Skeletal muscle satellite cell (primary cell): ENCODE data around the gene JAKMIP1.

Source experiments
- H3K27me3 ChIP-seq: 2 replicates; pipeline ENCODE4 v1.7.0; 2013; ENCODE audit warnings: low read length; ENCODE audit not compliant: control insufficient read depth, insufficient read depth
- H3K36me3 ChIP-seq: 2 replicates; pipeline ENCODE4 v1.7.0; 2013; ENCODE audit warnings: mild to moderate bottlenecking, control low read depth, low read length; ENCODE audit not compliant: insufficient read depth
- H3K4me1 ChIP-seq: 2 replicates; pipeline ENCODE4 v1.7.0; 2013; ENCODE audit warnings: low read length; ENCODE audit not compliant: control insufficient read depth, insufficient read depth
- H3K4me2 ChIP-seq: 2 replicates; pipeline ENCODE4 v1.7.0; 2013; ENCODE audit warnings: mild to moderate bottlenecking, low read length
- H3K4me3 ChIP-seq: 2 replicates; pipeline ENCODE4 v1.7.0; 2013; ENCODE audit warnings: low read length
- H3K9ac ChIP-seq: 2 replicates; pipeline ENCODE4 v1.7.0; 2013; ENCODE audit warnings: mild to moderate bottlenecking, low read depth, low read length, moderate library complexity
- H3K9me3 ChIP-seq: replicated peaks from 2 replicates; pipeline ENCODE4 v1.7.0; 2013; ENCODE audit warnings: mild to moderate bottlenecking, control low read depth, low read length

The JAKMIP1 gene

DNA sequence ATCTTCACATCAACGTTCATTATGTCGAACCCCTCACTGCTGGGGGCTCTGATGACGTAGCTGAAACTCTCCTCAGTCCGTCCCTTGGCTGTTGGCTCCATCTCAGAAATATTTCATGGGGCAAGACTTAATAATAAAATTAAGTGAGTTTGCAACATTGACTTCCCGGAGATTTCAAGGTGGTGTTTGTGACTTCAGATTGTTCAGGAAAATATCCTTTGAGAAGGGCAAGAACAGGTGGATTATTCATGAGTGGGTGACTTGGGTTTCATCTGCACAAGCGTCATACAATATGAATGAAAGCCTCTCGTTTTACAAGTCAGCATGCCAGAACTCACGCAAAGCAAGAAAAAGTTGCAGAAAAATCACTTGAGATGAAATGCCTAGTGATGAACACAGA lies 182.0 kb downstream of the JAKMIP1 start, which contains the start of gene C4orf50:
Gene C4orf50, minus strand, starts transcription at position 101 of the 400 bp plus-strand sequence.
- H3K27me3 ChIP-seq = peaks cover 4% of the 10 kb centered on the region
- no peaks in the 10 kb centered on the region for H3K36me3 ChIP-seq
- H3K4me2 ChIP-seq = no peak within 1 kb of the TSS
- H3K4me1 ChIP-seq = no peaks in the 10 kb centered on the region
- H3K9me3 ChIP-seq = no peaks in the 10 kb centered on the region
- H3K9ac ChIP-seq = no peak within 1 kb of the TSS
- H3K4me3 ChIP-seq = no peak within 1 kb of the TSS

DNA sequence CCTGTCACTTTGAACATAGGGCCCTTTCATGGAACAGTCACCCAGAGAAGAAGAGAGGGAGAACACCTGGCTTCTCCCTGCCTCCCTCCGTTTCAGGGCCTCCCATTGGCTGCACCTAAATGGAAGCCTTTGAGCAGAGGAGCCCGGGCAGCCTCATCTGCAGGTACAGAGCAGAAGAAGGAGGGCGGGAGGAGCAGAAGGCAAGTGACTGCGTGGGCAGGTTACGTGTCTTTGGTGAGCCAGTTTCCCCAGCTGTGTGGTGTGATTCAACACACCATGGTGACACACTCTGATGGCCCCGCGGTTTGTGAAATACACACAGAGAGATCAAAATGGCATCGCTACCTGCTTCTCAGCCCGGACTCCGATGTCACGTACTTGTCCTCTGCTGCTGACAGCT lies 182.5 kb downstream of the JAKMIP1 start:
- H3K4me1 ChIP-seq = no peaks in the 10 kb centered on the region
- no peak overlapping the region for H3K9ac ChIP-seq
- H3K4me2 ChIP-seq = no peak overlapping the region
- H3K9me3 ChIP-seq = no peaks in the 10 kb centered on the region
- no peaks in the 10 kb centered on the region for H3K36me3 ChIP-seq
- peaks cover 4% of the 10 kb centered on the region for H3K27me3 ChIP-seq
- H3K4me3 ChIP-seq = no peak overlapping the region

DNA sequence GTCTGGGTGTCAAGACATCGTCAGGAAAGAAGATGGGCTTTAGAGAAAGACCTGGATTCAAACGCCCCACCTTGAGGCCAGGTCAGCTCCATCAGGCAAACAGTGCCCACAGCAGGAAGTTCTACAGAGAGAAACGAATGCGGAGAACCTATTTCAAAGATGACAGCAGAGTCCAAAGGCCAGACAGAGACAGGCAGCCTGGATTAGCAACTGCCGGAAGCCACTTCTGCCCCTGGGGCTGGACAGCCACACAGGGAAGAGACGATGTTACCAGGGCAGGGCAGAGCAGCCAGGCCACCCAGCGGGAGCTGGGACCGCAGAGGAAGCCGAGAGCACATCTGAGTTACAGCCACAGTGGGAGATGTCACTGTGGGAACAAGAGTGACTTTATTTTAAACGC lies 183.3 kb downstream of the JAKMIP1 start:
- Histone ChIP-seq H3K36me3 (no peaks in the 10 kb centered on the region), H3K27me3 (peaks cover 4% of the 10 kb centered on the region), H3K9ac (no peak overlapping the region), H3K4me1 (no peaks in the 10 kb centered on the region), H3K4me3 (no peak overlapping the region), H3K9me3 (no peaks in the 10 kb centered on the region), H3K4me2 (no peak overlapping the region)

DNA sequence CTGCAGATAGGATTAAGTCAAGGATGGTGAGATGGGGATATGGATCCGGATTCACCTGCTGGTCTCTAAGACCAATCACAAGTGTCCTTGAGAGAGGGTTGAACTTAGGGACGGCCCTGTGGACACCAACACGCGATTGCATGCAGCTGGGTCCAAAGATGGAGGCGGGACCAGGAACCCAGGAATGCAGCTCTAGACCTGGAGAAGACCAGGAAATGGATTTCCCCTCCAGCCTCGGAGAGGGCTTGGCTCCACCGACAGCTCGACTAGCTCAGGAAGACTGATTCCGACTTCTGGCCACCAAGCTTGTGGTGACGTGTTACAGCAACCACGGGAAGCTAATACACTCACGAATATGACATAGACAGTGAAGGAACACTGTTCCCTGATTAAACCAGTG lies 186.8 kb downstream of the JAKMIP1 start:
- no peaks in the 10 kb centered on the region for H3K36me3 ChIP-seq
- no peaks in the 10 kb centered on the region for H3K9me3 ChIP-seq
- no peak overlapping the region for H3K9ac ChIP-seq
- peaks cover 13% of the 10 kb centered on the region for H3K27me3 ChIP-seq
- no peak overlapping the region for H3K4me3 ChIP-seq
- no peak overlapping the region for H3K4me2 ChIP-seq
- no peaks in the 10 kb centered on the region for H3K4me1 ChIP-seq

DNA sequence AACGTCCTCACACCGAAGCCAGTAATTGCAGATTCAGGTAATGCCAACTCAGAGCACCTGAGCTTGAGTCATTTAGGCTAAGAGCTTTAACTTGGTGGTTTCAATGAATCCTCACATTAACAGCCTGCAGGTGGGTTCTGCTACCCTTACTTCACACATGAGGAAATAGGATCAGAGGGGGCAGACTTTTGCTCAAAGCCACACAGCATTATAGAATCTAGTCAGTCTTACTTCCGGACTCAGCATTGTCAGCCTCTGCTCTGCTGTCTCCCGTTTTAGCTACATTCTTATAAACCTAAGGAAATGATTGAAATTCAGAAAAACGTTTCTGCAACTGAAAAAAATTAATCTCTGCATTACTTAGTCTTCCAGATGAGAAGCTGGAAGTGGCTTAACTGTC lies 188.1 kb downstream of the JAKMIP1 start:
- Histone ChIP-seq H3K9ac (no peak overlapping the region), H3K4me1 (no peaks in the 10 kb centered on the region), H3K36me3 (no peaks in the 10 kb centered on the region), H3K4me2 (no peak overlapping the region), H3K9me3 (no peaks in the 10 kb centered on the region), H3K27me3 (peaks cover 17% of the 10 kb centered on the region), H3K4me3 (no peak overlapping the region)

DNA sequence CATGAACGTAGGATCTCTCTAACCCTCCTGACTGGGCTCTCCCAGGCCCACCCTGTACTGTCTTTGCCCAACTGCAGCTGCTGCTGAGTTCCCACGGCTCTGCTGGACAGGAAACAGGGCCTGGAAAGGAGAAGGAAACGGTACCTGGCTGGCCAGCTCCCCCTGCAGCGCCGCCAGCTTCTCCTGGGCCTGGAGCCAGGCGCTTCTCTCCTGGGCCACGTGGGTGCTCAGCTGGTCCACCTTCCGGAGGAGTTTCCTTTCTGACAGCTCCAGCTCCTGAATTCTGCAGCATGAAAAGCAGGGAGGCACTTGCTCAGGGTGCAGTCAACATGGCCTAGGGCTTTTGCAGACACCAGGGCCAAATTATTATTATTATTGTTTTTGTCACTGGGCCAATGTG lies 188.7 kb downstream of the JAKMIP1 start:
- Histone ChIP-seq H3K27me3 (peaks cover 17% of the 10 kb centered on the region), H3K4me2 (no peak overlapping the region), H3K9ac (no peak overlapping the region), H3K4me3 (no peak overlapping the region), H3K4me1 (no peaks in the 10 kb centered on the region), H3K9me3 (no peaks in the 10 kb centered on the region), H3K36me3 (no peaks in the 10 kb centered on the region)

DNA sequence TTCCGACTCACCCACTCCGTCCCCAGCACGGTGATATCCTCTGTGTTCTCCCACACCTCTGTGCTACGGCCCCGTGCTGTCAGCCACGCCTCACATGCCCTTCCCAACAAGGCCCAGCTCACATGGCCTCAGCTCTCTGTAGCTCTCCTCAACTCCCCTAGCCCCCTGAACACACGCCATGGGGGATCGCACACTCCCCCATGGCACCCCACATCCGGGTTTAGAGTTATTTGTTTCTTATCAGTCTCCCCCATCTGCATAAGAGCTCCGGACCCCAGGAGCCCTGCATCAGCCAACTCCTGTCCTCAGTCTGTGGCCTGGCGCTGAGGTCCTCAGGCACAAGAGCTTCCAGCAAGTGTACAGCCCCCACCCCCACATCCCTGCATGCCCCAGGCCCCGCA lies 189.1 kb downstream of the JAKMIP1 start:
- Histone ChIP-seq H3K9ac (no peak overlapping the region), H3K4me1 (no peaks in the 10 kb centered on the region), H3K9me3 (no peaks in the 10 kb centered on the region), H3K4me2 (no peak overlapping the region), H3K4me3 (no peak overlapping the region), H3K36me3 (no peaks in the 10 kb centered on the region), H3K27me3 (peaks cover 17% of the 10 kb centered on the region)

DNA sequence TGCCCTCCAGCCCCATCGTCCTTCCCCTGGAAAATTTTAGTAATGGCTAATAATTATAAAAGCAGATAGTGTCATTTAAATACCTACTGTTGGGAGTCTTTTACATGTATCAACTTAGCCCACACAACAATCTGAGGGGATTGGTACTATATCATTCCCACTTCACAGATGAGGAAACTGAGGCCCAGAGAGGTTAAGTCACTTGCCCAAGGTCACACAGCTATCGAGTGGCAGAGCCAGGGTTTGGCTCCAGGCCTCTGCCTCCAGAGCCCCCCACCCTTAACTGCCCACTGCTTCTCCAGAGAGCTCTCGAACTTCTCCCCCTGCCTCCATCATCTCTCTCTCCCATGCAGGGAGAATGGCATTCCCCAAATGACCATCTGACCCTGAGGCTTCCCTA lies 189.6 kb downstream of the JAKMIP1 start:
- Histone ChIP-seq H3K27me3 (peaks cover 17% of the 10 kb centered on the region), H3K36me3 (no peaks in the 10 kb centered on the region), H3K4me3 (no peak overlapping the region), H3K4me2 (no peak overlapping the region), H3K9ac (no peak overlapping the region), H3K9me3 (no peaks in the 10 kb centered on the region), H3K4me1 (no peaks in the 10 kb centered on the region)

DNA sequence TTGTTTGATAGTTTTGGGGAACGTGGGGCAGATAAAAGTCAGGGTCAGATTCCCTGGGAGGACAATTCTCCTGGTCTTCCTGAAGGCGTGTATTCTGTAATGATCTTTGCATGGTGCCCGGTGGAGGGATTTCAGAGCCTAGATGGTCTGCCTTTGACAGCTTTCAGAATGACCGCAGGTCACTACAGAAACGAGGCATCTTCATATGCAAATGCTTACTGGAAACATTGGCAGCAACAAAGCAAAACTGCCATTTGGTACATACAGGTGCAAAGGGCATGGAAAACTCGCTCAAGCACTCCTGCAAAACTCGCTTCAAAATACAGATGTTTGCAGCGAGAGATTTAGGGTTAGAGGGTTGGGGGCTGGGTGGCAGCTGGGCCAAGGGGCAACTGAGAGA lies 190.9 kb downstream of the JAKMIP1 start:
- Histone ChIP-seq H3K4me1 (no peaks in the 10 kb centered on the region), H3K9ac (no peak overlapping the region), H3K36me3 (no peaks in the 10 kb centered on the region), H3K4me3 (no peak overlapping the region), H3K9me3 (no peaks in the 10 kb centered on the region), H3K27me3 (peaks cover 17% of the 10 kb centered on the region), H3K4me2 (no peak overlapping the region)

DNA sequence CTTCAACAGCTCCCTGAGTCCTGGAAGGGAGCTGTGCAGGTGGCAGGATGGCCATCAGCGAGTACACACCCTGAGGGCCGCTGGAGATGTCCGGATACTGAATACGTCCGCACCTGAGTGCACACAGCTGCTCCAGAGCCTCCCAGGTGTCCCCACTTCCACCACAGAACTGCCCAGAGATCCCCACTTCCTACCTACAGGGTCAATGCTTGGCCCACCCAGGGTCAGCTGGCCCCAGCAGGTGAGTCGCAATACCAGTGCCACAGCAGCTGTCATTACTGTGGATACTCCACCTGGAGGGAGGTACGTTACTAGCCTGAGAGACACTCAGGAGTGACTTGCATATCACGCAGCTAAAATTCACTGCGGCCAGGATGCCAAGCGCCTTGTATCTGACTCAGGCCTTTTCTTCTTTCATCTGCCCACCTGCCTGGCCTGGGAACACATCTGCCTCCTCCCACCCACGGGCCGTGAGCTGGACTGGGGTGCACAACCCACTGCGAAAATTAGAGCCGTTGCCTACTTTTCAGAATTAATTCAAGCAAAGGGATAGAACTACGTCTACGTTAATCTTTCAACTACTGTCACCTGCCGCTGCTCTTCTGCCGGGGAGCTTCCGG lies 191.5 kb downstream of the JAKMIP1 start:
- H3K36me3 ChIP-seq = no peaks in the 10 kb centered on the region
- no peaks in the 10 kb centered on the region for H3K4me1 ChIP-seq
- no peaks in the 10 kb centered on the region for H3K9me3 ChIP-seq
- no peak overlapping the region for H3K4me3 ChIP-seq
- H3K27me3 ChIP-seq = peaks cover 17% of the 10 kb centered on the region
- no peak overlapping the region for H3K9ac ChIP-seq
- no peak overlapping the region for H3K4me2 ChIP-seq

DNA sequence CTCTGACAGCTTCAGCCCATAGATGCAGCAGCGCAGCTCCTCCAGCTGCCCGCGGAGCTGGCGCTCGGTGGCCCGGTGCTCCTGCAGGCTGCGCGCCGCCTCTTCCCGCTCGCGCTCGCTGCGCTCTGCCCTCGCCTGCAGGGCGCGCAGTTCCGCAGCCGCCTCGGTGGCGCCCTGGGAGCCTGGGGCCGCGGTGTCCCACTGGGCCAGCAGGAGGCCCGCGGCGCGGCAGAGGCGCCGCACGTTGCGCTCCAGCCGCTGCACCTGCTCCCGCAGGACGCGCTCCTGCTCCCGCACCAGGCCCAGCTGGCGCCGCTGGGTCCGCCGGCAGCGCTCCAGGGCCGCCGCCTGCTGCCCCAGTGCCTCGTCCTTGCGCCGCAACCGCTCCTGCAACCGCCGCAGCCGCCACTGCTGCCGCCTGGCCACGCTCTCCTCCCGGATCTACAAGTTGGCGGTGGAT lies 192.2 kb downstream of the JAKMIP1 start:
- peaks cover 17% of the 10 kb centered on the region for H3K27me3 ChIP-seq
- no peak overlapping the region for H3K9ac ChIP-seq
- H3K4me3 ChIP-seq = no peak overlapping the region

DNA sequence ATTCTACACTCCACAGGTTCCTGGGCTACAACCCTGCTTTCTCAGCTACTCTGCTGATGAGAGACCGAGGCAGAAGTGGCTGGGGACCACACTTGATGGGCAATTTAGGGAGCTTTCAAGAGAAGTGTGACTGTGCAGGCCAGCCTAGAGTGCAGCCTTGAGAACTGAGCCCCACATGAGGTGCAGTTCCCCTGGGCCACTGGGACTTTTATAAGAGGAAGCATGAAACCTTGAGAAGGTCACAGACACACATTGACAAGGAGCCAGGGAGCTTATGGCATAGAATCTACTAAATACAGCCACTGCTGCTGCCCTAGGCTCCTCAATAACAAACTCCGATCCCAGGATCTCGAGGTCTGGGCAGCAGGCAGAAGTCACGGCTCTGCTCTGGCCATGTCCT lies 195.2 kb downstream of the JAKMIP1 start:
- no peak overlapping the region for H3K9ac ChIP-seq
- H3K4me3 ChIP-seq = no peak overlapping the region
- no peak overlapping the region for H3K4me2 ChIP-seq
- H3K9me3 ChIP-seq = no peaks in the 10 kb centered on the region
- peaks cover 17% of the 10 kb centered on the region for H3K27me3 ChIP-seq
- no peaks in the 10 kb centered on the region for H3K36me3 ChIP-seq
- no peaks in the 10 kb centered on the region for H3K4me1 ChIP-seq

More for the DNA sequence above, 192.2 kb downstream of the JAKMIP1 start:
- Histone ChIP-seq H3K36me3 (no peaks in the 10 kb centered on the region), H3K4me1 (no peaks in the 10 kb centered on the region), H3K4me2 (no peak overlapping the region), H3K9me3 (no peaks in the 10 kb centered on the region)
